Hindlimb muscle (tissue), 1 donor: ENCODE data around the gene SDF4. TPM values are rescaled to one million over a fixed set of nuclear protein-coding genes. Genes with fewer than 3 reads are reported as not detected.

Source experiments
- DNase-seq: peaks from one replicate; pipeline ENCODE4 v3.0.0-alpha.2; 2013
- polyA plus RNA-seq: library from polyadenylated mRNA; unstranded; fragments of 120-200 nt; gene quantifications from one replicate; pipeline ENCODE4 v1.2.1, GENCODE V29; 2013; ENCODE audit not compliant: insufficient read length

Gene SDF4
- polyA plus RNA-seq, 1 donor, result 92.9 TPM

GRCh38 chr1:1228187-1228586 is 3.6 kb downstream of the SDF4 start:
- DNase-seq, result no peak

- DNase-seq, result no peak
Observed at GRCh38 chr1:1227386-1227785, 4.4 kb downstream of the SDF4 start.

GRCh38 chr1:1226566-1227362 is 5.0 kb downstream of the SDF4 start:
- DNase-seq, result no peak

GRCh38 chr1:1225913-1226312 is 5.9 kb downstream of the SDF4 start:
- no peak for DNase-seq

GRCh38 chr1:1225238-1225845 is 6.5 kb downstream of the SDF4 start:
- DNase-seq, result no peak

GRCh38 chr1:1223891-1224290 is 7.9 kb downstream of the SDF4 start:
- DNase-seq, result no peak

- DNase-seq, result no peak
Observed at GRCh38 chr1:1223321-1223720, 8.5 kb downstream of the SDF4 start.

- DNase-seq, result no peak
Observed at GRCh38 chr1:1222575-1223225, 9.1 kb downstream of the SDF4 start.

- DNase-seq, result no peak
Observed at GRCh38 chr1:1221887-1222574, 9.8 kb downstream of the SDF4 start.

- DNase-seq, result no peak
Observed at GRCh38 chr1:1220197-1220596, 11.6 kb downstream of the SDF4 start.

GRCh38 chr1:1219341-1219740 is 12.5 kb downstream of the SDF4 start:
- no peak for DNase-seq

- no peak for DNase-seq
Observed at GRCh38 chr1:1218524-1219200, 13.1 kb downstream of the SDF4 start.

- DNase-seq, result no peak
Observed at GRCh38 chr1:1217621-1218523, 13.9 kb downstream of the SDF4 start.

GRCh38 chr1:1216770-1217620 is 14.8 kb downstream of the SDF4 start:
- no peak for DNase-seq

GRCh38 chr1:1215881-1216605 is 15.8 kb downstream of the SDF4 start:
- DNase-seq, result no peak

GRCh38 chr1:1215080-1215676 is 16.6 kb downstream of the SDF4 start:
- DNase-seq, result no peak

- DNase-seq, result no peak
Observed at GRCh38 chr1:1213345-1214265, 18.2 kb downstream of the SDF4 start, which contains the start of gene TNFRSF4. Gene TNFRSF4 (minus strand): TSS chr1:1214153. CDS start chr1:1214127, 26 bp downstream.

GRCh38 chr1:1212780-1213344 is 18.9 kb downstream of the SDF4 start:
- no peak for DNase-seq
